Body of pancreas (tissue), 4 donors: ENCODE data around the gene ATF7IP2.

Source experiments
- POLR2A ChIP-seq, 3 donors: fragments of 450-650 bp; IDR thresholded peaks; one replicate each; pipeline ENCODE4 v1.6.1; 2016; ENCODE audit warnings: antibody characterized with exemption in 3 of 3, mild to moderate bottlenecking in 2 of 3
- TF ChIP-seq, protein P1 (sequence below), 7 experiments: fragments of 450-650 bp in 4 of 7; fragments of 200-600 bp in 3 of 7; sonication (generic) in 3 of 7; IDR thresholded peaks; one replicate each; pipeline ENCODE4 v1.5.1; 2016 to 2019; ENCODE audit warnings: antibody characterized with exemption in 7 of 7

DNA sequence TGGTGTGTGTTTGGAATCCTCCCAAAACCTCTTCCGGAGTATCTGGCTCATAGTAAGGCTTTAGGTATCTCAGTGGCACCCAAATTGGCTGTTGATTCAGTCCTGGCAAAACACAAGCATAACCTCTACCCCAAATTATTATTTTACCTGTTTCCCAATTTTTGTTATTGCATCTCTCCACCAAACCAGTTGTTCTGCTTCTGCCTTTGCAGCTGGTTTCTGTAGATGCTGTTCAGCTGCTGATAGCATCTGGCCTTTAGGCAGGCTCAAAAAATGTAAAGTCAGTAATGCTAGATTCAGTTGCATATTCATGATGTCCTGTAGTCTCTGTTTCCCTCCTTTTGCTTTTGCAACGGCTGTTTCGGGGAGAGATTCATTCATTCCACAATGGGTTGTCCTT, 33.8 kb downstream of the ATF7IP2 start:
- TF ChIP-seq, protein P1, sequence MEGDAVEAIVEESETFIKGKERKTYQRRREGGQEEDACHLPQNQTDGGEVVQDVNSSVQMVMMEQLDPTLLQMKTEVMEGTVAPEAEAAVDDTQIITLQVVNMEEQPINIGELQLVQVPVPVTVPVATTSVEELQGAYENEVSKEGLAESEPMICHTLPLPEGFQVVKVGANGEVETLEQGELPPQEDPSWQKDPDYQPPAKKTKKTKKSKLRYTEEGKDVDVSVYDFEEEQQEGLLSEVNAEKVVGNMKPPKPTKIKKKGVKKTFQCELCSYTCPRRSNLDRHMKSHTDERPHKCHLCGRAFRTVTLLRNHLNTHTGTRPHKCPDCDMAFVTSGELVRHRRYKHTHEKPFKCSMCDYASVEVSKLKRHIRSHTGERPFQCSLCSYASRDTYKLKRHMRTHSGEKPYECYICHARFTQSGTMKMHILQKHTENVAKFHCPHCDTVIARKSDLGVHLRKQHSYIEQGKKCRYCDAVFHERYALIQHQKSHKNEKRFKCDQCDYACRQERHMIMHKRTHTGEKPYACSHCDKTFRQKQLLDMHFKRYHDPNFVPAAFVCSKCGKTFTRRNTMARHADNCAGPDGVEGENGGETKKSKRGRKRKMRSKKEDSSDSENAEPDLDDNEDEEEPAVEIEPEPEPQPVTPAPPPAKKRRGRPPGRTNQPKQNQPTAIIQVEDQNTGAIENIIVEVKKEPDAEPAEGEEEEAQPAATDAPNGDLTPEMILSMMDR (IDR thresholded peaks at IDR 0.05) = no peak
- no peak for TF ChIP-seq POLR2A (IDR thresholded peaks at IDR 0.05)
